ENCODE data around the gene SLC35F3. TPM values are rescaled to one million over a fixed set of nuclear protein-coding genes. Genes with fewer than 3 reads are reported as not detected.

SLC35F3 gene
- total and polyA plus RNA-seq, 2 experiments from 2014 or later, result 0.80 to 1.3 TPM

DNA sequence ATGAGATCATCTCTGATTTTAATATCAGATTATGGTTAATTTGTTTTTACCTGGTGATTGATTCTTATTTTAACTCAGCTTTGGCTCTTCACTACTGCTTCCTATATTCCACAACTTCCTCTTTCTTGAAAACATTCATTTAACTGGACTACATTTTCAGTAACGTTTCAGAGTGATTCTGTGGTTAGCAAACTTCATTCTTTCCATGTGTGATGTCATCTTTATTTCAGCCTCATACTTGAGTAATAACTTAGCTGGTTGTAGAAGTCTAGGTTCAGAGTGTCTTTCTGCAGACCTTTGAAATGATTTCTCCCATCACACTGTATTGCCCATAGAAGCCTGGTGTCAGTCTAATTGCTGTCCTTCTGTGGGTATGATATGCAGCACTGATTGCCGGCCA, 36.0 kb upstream of the SLC35F3 start:
- no peaks in the 10 kb centered on the region for H3K27me3 ChIP-seq
- H3K79me2 ChIP-seq, result no peaks in the 10 kb centered on the region
- H3K9me3 ChIP-seq (ENCODE audit: low read depth), result no peaks in the 10 kb centered on the region
- TF ChIP-seq EZH2 (IDR thresholded peaks at IDR 0.05; ENCODE audit: borderline replicate concordance), result no peak
- TF ChIP-seq EZH2phosphoT487 (IDR thresholded peaks at IDR 0.05; ENCODE audit: low read depth, severe bottlenecking, unreplicated experiment), result no peak
- TF ChIP-seq, protein P1, sequence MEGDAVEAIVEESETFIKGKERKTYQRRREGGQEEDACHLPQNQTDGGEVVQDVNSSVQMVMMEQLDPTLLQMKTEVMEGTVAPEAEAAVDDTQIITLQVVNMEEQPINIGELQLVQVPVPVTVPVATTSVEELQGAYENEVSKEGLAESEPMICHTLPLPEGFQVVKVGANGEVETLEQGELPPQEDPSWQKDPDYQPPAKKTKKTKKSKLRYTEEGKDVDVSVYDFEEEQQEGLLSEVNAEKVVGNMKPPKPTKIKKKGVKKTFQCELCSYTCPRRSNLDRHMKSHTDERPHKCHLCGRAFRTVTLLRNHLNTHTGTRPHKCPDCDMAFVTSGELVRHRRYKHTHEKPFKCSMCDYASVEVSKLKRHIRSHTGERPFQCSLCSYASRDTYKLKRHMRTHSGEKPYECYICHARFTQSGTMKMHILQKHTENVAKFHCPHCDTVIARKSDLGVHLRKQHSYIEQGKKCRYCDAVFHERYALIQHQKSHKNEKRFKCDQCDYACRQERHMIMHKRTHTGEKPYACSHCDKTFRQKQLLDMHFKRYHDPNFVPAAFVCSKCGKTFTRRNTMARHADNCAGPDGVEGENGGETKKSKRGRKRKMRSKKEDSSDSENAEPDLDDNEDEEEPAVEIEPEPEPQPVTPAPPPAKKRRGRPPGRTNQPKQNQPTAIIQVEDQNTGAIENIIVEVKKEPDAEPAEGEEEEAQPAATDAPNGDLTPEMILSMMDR (IDR thresholded peaks at IDR 0.05; ENCODE audit: poor library complexity), result no peak
- no peak overlapping the region for H3K4me3 ChIP-seq
- WGBS (ENCODE audit: low lambda C conversion rate, missing lambda C conversion rate), result 78% methylated on average over 2 of the region's 2 CpGs
- DNase-seq (ENCODE audit: low spot score), result no peak
- no peak overlapping the region for H3K4me2 ChIP-seq
- no peaks in the 10 kb centered on the region for H3K36me3 ChIP-seq (replicated peaks; ENCODE audit: insufficient read depth, low read depth)
- no peak overlapping the region for H3K27ac ChIP-seq
- H3K4me1 ChIP-seq (ENCODE audit: insufficient read depth), result no peaks in the 10 kb centered on the region
- no peak overlapping the region for H2AFZ ChIP-seq
- no peaks in the 10 kb centered on the region for H4K20me1 ChIP-seq (ENCODE audit: insufficient read depth, poor library complexity, severe bottlenecking)
- H3K9me2 ChIP-seq (replicated peaks; ENCODE audit: insufficient read depth), result no peaks in the 10 kb centered on the region

DNA sequence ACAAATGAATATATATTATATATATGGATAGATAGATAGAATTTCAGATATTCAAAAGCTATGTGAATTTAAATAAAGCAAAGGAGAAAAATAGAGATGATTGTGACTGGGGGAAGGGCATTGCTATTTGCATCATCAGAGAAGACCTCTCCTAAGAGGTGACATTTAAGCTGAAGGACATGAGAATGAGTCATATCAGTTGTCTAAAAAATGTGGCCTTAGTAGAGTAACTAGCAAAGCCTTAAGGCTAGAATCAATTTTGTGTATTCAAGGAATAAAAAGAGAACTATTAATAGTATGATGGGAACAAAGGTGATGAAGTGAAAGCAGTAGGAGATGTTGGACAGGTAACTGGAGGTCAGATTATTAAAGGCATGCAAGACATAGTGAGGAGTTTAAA, 34.8 kb upstream of the SLC35F3 start:
- no peak overlapping the region for H2AFZ ChIP-seq
- no peak overlapping the region for H3K4me2 ChIP-seq
- no peaks in the 10 kb centered on the region for H3K9me2 ChIP-seq (replicated peaks; ENCODE audit: insufficient read depth)
- DNase-seq (ENCODE audit: low spot score), result no peak
- H3K4me1 ChIP-seq (ENCODE audit: insufficient read depth), result no peaks in the 10 kb centered on the region
- no peaks in the 10 kb centered on the region for H3K27me3 ChIP-seq
- no peak overlapping the region for H3K27ac ChIP-seq
- H3K4me3 ChIP-seq, result no peak overlapping the region
- H3K36me3 ChIP-seq (replicated peaks; ENCODE audit: insufficient read depth, low read depth), result no peaks in the 10 kb centered on the region
- H4K20me1 ChIP-seq (ENCODE audit: insufficient read depth, poor library complexity, severe bottlenecking), result no peaks in the 10 kb centered on the region
- no peaks in the 10 kb centered on the region for H3K79me2 ChIP-seq
- no peak for TF ChIP-seq EZH2 (IDR thresholded peaks at IDR 0.05; ENCODE audit: borderline replicate concordance)
- no peak for TF ChIP-seq EZH2phosphoT487 (IDR thresholded peaks at IDR 0.05; ENCODE audit: low read depth, severe bottlenecking, unreplicated experiment)
- TF ChIP-seq, protein P1 (IDR thresholded peaks at IDR 0.05; ENCODE audit: poor library complexity), result no peak
- H3K9me3 ChIP-seq (ENCODE audit: low read depth), result no peaks in the 10 kb centered on the region

DNA sequence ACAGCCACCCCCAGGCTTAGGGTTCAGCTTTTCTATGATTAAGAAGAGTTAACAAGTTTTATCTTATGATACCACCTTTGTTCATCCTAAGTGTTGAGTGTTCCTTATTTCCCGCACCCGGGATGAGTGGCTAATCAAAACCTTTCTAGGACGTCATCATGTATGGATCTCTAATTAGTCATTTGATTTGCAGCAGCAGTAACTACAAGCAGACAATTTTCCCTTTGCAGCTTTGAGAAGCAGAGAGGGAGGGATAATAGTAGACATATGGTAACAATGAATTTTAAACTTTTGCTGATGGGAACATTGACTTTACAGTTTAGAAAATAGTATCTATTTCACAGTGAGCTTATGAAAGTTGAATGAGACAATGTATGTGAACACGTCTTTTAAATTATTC, 30.8 kb upstream of the SLC35F3 start:
- no peaks in the 10 kb centered on the region for H3K9me3 ChIP-seq (ENCODE audit: low read depth)
- H2AFZ ChIP-seq, result no peak overlapping the region
- no peaks in the 10 kb centered on the region for H4K20me1 ChIP-seq (ENCODE audit: insufficient read depth, poor library complexity, severe bottlenecking)
- no peak overlapping the region for H3K4me3 ChIP-seq
- H3K27ac ChIP-seq, result no peak overlapping the region
- H3K4me2 ChIP-seq, result no peak overlapping the region
- no peaks in the 10 kb centered on the region for H3K27me3 ChIP-seq
- WGBS (ENCODE audit: low lambda C conversion rate, missing lambda C conversion rate), result 82% methylated on average over 4 of the region's 4 CpGs
- H3K9me2 ChIP-seq (replicated peaks; ENCODE audit: insufficient read depth), result no peaks in the 10 kb centered on the region
- no peaks in the 10 kb centered on the region for H3K36me3 ChIP-seq (replicated peaks; ENCODE audit: insufficient read depth, low read depth)
- H3K4me1 ChIP-seq (ENCODE audit: insufficient read depth), result no peaks in the 10 kb centered on the region
- no peaks in the 10 kb centered on the region for H3K79me2 ChIP-seq
- DNase-seq (ENCODE audit: low spot score), result no peak
- TF ChIP-seq, protein P1 (IDR thresholded peaks at IDR 0.05; ENCODE audit: poor library complexity), result no peak
- no peak for TF ChIP-seq EZH2phosphoT487 (IDR thresholded peaks at IDR 0.05; ENCODE audit: low read depth, severe bottlenecking, unreplicated experiment)
- no peak for TF ChIP-seq EZH2 (IDR thresholded peaks at IDR 0.05; ENCODE audit: borderline replicate concordance)

DNA sequence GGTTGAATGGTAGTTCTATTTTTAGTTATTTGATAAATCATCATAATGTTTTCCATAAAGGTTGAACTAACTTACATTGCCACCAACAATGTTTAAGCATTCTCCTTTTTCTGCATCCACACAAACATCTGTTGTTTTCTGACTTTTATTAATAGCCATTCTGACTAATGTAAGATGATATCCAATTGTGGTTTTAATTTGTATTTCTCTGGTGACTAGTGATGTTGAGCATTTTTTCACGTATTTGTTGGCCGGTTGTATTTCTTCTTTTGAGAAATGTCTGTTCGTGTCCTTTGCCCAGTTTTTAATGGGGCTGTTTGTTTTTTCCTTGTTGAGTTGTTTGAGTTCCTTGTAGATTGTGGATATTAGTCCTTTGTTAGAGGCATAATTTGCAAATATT, 24.6 kb upstream of the SLC35F3 start:
- Histone ChIP-seq H3K4me3 (no peak overlapping the region), H3K9me2 (replicated peaks; ENCODE audit: insufficient read depth) (no peaks in the 10 kb centered on the region), H3K9me3 (ENCODE audit: low read depth) (no peaks in the 10 kb centered on the region), H2AFZ (no peak overlapping the region), H3K27me3 (no peaks in the 10 kb centered on the region), H3K27ac (no peak overlapping the region), H3K4me2 (no peak overlapping the region), H3K79me2 (no peaks in the 10 kb centered on the region), H3K36me3 (replicated peaks; ENCODE audit: insufficient read depth, low read depth) (no peaks in the 10 kb centered on the region), H3K4me1 (ENCODE audit: insufficient read depth) (no peaks in the 10 kb centered on the region), H4K20me1 (ENCODE audit: insufficient read depth, poor library complexity, severe bottlenecking) (no peaks in the 10 kb centered on the region)
- DNase-seq (ENCODE audit: low spot score), result no peak
- TF ChIP-seq, protein P1 (IDR thresholded peaks at IDR 0.05; ENCODE audit: poor library complexity), result no peak
- TF ChIP-seq EZH2 (IDR thresholded peaks at IDR 0.05; ENCODE audit: borderline replicate concordance) (no peak), EZH2phosphoT487 (IDR thresholded peaks at IDR 0.05; ENCODE audit: low read depth, severe bottlenecking, unreplicated experiment) (no peak)
- 84% methylated on average over 3 of the region's 3 CpGs for WGBS (ENCODE audit: low lambda C conversion rate, missing lambda C conversion rate)
